ENCODE measurements around the gene PTPRT.

GRCh38 chr20:42996141-42996540, 193.6 kb downstream of the PTPRT start:
- TF ChIP-seq POLR2AphosphoS5 (IDR thresholded peaks at IDR 0.05; ENCODE audit: insufficient read depth in 1 of 2, low read depth in 1 of 2) = no peak
- TF ChIP-seq CTCF (IDR thresholded peaks at IDR 0.05) = no peak
